Fibroblast of upper back skin (primary cell): ENCODE data around the gene PARP4.
"Not testable (repeated sequence)": the region's sequence is repeated elsewhere in the genome, so short reads cannot be mapped to it uniquely, and the experiment has no call there.

ENCODE experiments used
- DNase-seq: peaks from one replicate; pipeline ENCODE4 v3.0.0-alpha.2; 2013

Gene PARP4

DNA sequence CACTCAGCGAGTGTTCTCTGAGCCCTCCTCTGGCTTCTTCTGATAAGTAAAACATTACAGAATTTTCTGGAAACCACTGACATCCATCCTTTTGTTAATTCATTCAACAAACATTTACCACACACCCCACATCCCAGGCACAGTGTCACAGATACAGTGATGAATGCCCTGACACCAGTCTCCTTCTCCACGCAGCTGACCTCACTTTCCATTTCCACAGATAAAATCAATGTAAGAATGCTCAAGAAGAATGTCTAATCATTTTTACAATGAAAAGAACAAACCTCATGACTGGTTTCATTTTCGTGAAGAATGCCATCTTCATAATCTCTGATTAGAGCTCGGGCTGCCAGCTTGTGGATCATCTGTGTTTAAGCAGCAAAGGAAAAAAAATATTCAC, 69.2 kb downstream of the PARP4 start:
- no peak for DNase-seq

DNA sequence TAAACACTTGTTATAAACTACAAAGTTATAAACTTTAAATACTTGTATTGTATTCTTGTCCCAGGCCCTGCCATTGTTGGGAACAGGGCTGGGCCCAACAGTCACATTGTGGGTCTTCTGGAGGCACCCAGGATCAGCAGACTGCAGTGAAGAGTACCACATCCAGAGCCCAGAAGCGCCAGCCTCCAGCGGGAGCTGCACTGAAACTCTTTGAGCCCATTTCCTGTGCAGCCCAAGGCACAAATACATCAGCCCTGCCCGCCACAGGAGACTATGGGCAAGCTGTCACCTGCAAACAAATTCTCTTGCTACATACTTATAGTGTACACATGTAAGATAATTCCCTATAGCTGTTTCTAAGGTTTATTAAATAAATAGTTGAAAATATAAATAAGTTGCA, 86.5 kb downstream of the PARP4 start:
- DNase-seq: not testable (repeated sequence)

DNA sequence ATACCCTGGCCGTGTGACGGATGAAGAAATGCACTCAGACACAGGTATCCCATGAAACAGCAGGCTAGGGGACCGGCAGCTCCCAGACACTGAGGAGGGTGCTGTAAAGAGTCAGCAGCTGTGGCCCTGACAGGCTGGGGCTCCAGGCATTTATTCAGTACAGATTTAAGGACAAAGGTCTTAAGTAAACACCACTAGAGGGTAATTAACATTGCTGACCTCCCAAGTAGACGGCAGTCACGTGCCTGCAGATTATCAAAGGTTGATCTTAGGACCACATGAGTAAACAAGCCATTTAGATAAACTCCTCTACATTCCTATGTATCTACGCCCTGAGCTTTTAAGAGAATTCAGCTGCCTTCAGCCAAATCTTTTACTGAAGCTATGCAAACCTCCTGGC, 92.9 kb downstream of the PARP4 start:
- DNase-seq: not testable (repeated sequence)

DNA sequence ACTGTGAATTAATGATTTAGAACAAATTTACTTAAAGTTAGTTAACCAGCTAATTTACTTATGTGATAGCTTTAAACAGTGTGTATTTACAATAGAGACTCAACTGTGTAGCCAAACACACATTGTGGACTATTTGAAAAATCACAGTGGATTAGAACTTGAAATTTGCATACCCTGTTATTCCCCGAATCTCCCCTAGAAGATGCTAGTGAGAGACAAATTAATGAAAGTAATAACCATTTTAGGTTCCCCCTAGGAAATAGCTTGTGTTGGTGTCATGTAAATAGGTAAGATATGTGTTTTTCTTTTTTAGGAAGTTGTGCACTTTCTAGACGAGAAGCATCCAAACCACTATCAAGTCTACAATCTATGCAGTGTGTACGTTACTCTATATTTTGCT, 104.7 kb downstream of the PARP4 start:
- no peak for DNase-seq

DNA sequence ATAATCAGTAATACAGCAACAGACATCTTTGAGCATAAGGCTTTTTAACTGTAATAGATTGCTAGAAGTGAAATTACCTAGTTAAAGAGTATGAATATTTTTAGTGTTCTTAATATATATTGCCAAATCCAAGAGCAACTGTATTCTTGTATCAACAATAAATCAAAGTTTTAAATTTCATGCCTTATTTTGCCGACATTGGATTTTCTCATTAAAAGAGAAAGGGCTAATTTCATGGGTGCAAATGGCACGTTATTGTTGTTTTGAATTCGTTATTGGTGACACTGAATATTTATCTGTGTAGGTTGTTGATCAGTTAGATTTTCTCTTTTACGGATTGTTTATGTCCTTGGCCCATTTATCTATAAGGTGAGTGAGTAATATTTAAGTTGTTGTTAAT, 106.1 kb downstream of the PARP4 start:
- no peak for DNase-seq

DNA sequence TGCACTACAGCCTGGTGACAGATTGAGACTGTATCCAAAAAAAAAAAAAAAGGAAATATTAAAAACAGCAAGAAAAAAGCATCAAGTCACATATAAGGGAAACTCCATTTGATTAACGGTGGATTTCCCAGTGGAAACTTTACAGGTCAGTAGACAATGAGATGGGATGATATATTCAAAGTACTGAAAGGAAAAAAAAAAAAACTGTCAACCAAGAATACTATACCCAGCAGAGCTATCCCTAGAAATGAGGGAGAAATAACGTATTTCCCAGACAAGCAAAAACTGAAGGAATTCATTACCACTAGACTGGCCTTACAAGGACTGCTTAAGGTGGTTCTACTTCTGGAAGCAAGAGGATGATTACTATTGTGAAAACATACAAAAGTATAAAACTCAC, 115.8 kb downstream of the PARP4 start:
- no peak for DNase-seq

DNA sequence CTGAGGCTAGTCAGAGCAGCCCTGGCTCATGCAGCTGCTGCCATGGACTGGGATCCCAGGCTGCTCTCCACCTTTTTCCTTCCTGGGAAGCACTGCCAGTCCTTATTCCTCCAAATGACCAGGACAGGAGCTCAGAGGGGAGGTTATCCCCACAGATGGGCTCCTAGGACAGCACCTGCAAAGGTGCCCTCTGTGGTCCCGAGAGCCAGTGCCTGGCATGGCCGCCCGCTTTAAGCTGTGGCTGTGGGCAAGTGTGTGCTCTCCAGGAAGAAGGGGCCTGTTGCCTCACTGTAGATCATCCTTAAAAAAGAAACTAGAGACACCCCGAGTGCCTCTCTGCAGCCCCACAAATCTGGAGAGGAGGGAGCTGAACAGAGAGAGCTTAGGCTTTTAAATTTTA, 119.6 kb downstream of the PARP4 start:
- no peak for DNase-seq

DNA sequence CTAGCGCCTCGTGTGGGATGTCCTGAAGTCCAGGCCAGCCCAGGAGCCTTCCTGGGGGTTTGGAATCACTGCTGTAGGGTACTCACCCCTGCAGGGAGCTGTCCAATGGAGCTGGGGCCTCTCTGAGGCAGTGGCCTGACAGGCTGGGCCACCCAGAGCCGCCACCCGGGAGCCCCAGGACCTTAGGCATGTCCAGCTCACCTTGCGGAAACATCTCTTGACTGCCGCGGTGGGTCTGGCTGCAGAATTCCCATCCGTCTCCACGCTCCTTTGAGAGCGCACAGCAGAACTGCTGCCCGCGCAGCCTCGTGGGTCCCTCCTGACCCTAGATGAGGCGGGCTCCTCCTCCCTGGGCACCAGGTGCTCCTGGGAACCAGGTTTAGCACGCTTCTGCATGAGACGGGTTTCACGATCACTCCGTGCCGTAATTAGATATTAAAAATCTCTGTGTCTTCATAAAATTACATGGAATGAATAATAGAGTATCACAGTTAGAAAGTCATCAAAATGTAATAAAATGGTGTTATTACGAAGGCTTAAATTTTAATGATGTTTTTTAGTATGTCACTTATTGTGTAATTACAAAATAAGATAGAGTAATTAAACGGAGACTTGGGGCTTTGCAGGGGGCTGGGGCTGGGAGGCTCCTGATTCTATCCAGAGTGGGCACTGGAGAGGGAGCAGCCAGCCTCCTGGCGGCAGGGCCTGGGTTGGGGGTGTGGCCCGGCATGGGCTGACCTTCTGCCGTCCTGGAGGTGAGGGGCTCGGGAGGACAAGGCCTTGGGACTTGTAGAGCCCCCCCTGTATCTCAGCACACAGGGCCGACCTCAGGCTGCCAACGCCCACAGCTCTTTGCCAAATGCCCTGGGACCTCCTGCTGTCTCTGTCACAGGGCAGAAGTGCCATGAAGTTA, 120.6 kb downstream of the PARP4 start:
- DNase-seq: not testable (repeated sequence)

DNA sequence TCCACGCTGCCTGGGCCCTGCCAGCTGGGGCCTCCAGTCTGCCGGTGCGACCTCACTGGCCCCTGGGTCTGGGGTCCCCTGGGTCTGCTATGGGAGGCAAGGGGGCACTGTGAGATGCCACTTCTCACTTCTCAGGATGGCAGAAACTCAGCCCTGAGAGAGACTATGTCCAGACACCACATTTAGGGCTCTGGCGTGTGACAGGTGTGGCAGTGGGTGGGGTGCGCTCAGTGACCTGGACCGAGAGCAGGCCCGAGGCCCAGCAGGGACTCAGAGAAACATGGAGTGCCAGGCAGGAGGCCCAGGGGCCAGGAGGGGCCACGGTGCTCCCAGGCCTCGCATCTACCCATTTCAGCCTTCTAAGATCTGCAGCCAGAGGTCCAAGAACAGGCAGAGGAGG, 121.8 kb downstream of the PARP4 start:
- DNase-seq: not testable (repeated sequence)

DNA sequence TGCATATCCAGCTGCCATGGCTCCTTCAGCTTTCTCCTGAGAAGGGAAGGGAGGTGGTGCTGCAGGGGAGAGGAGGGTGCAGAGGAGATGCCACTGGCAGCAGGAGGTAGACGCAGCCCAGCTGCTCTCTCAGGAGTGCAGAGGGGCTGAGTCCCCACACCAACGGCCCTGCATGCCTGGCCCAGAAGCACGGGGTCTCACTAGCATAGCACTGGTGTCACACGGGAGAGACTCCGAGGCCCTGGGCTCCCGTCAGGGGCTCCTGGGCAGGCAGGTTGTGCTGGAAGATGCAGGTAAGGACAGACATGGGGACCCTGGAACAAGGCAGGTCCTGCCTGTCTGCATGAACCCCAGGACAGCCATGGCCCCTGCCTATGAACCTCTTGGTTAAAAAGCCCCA, 123.1 kb downstream of the PARP4 start:
- no peak for DNase-seq

DNA sequence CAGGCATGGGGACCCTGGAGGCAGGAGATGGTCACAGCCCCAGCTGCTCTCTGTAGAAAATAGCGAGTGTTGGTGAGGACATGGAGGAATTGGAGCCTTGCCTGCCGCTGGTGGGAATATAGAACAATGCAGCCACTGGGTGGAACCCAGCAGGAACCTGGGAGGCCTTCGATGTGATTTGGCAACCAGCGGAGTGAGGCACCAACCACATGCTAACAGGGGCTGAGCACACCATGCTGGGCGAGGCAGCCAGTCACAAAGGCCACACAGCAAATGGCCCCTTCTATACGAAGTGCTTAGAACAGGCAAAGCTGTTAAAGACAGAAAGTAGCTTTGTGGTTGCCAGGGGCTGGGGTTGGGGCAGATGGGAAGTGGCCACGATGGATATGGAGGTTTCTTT, 123.8 kb downstream of the PARP4 start:
- DNase-seq: not testable (repeated sequence)

DNA sequence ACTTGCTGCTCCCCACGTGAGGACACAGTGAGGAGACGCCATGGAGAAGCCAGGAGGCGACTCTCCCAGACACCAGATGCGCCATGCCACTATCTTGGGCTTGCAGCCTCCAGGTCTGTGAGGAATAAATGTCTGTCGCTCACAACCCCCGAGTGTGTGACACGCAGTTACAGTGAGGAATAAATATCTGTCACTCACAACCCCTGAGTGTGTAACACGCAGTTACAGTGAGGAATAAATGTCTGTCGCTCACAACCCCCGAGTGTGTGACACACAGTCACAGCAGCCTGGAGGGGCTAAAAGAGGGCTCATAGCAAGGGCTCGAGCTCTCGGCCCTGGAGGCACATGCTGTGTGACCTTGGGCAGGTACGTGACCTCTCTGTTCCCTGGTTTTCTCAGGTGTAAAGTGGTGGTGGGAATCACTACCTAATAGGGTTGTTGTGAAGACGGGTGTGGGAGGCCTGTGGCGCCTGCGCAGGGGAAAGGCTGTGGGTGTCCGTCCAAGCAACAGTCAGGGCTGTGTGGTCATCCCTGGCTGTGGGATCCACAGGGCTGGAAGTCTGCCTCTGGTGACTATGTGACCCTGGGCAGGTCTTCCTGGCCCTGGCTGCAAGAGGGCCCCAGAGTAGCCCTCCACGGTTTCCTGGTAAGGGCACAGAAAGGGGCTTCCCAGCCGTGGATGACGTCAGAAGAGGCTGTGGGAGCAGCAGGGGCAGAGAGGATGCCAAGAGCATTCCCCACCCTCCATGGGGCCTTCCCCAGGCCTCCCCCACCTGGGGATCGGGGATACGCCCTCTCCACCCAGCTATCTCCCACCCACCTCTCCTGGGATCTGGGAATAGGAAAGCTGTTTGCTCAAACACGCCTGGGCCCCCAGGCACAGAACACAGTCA, 125.5 kb downstream of the PARP4 start:
- DNase-seq: no peak

DNA sequence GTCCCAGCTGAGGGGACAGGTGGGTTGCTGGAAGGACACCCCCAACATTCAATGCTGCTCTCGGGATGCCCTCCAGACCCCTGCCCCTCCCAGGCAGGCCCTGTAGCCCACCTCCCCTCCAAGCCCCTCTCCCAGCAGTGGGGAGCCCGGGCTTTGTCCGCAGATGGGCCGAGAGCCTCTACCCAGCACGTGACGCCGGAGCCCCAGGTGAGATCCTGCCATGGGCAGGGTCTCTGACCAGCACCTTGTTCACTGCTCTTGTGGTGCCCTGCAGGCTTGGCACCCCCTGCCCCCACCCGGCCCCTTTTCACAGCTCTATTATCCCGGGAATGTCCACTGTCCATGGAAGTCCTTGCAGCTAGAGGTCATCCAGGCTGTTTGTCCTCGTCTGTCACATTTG, 126.7 kb downstream of the PARP4 start:
- DNase-seq: no peak

DNA sequence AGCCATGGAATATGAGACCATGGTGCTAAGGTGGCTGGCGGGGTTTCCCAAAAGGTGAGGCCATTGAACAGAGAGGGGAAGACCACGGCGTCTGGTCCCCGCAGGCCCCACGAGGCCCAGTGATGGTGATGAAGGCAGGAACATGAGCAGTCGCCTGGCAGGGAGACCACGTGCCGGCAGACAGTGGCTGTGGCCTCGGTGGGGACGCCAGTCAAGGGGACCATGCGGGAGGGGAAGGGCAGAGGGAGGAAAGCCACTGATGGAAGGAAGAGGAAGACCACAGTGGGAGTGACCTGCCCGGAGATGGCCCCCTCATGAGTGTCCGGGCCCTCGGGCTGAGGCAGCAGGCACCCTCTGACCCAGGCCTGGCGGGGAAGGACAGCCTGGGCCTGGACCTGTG, 127.6 kb downstream of the PARP4 start:
- DNase-seq: not testable (repeated sequence)

DNA sequence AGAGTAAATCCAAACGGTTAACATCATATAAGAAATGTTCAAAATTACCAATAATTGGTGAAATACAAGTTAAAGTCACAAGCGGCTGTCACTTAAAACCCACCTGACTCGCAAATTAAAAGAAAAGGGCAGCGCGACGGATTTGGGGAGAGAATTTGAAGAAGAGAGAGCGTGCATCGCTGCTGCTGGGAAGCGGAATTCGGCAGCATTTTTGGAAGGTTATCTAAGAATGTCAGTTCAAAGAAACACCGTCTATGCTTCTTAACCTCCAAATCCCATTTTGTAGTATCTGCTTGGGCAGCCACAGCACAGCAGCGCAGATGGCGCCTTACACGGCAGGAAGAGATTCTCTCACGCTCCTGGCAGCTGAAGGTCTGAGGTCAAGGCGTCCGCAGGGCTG, 128.5 kb downstream of the PARP4 start:
- not testable (repeated sequence) for DNase-seq

DNA sequence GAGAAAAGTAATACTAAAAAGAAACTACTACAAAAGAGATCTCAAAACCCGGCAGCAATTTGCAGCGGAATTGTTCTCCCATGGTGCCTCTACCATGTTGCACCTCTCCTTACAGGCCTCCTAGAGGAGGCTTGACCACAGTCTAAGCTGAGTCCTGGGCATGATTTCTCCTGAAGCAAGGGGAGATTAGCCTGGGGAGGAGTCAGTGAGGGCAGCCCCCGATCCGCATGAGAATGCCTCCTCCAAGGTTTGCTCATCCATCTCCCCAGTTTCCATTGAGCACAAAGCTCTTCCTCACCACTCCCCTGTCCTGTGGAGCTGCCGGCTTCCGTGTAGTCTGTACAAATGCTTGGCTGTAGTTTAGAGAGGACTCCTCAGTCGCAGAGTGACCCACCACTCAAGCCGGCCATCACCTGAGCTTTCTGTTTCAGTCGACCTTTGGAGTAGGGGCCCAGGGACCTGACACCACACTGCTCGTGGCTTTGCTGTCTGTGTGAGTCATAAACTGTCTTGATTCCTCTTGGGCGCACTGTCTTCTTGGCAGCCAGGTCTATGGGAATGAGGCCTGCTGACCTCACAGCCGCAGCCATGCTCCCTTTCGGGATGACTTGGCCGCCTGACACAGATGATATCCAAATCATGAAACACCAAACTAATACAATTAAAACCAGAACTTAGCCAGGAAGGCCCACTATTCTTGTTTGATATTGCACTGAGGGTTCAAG, 130.9 kb downstream of the PARP4 start:
- peak; percentile 21 for DNase-seq

DNA sequence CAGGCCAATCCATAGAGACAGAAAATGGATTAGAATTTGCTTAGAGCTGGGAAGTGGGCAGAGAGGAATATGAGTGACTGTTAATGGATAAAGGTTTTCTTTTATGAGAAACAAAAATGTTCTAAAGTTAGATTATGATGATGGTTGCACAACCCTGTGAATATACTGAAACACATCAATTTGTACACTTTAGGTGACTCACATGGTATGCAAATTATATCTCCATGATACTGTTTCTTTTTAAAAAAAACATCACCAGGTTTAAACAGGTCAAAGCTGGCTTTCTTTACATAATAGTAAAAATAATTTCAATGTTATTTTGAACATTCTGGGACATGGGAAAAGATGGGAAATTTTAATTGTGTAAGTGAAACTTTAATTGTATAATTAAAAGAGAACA, 131.7 kb downstream of the PARP4 start:
- DNase-seq: not testable (repeated sequence)

DNA sequence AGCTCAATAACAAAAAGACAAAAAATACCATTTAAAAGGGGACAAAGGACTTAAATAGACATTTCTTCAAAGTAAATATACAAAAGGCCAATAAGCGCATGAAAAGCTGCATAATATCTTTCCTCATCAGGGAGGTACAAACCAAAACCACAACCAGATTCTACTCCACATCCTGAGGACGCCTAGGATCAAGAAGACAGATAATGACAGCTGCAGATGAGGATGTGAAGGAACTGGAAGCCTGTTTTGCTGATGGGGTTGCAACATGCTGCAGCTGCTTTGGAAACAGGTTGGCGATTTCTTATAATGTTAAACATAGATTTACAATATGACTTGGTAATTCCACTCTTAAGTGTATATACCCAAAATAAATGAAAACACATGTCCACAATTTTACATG, 132.4 kb downstream of the PARP4 start:
- DNase-seq: not testable (repeated sequence)

DNA sequence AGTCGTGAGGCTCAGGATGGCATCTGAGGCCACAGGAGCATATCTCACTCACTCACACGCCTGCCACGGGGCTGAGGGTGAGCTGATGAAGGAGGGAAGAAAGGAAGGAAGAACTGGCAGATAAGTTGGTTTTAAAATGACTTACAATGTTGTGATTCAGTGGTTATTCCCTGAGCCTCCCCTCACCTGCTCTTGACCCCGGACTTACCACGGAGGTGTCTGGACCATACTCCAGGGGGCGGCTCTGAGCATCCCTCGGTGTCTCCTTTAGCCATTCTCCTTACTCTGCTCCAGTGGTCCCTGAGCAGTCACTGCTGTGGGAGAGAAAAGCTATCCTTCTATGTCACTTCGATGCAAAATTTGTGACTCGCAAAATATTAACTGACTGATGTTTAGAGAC, 141.3 kb downstream of the PARP4 start:
- DNase-seq: not testable (repeated sequence)
